ENCODE data around the gene FOXP1. TPM values are rescaled to one million over a fixed set of nuclear protein-coding genes. Genes with fewer than 3 reads are reported as not detected.

The FOXP1 gene
- total RNA-seq, 1 donor from 2014 or later = 113 TPM

- Mint-ChIP-seq H3K27me3 (no peaks in the 10 kb centered on the region), H3K4me1 (ENCODE audit: unreplicated experiment) (peaks cover 49% of the 10 kb centered on the region), H3K36me3 (peaks cover 19% of the 10 kb centered on the region), H3K27ac (no peak overlapping the region), H3K9me3 (no peaks in the 10 kb centered on the region), H3K4me3 (no peak overlapping the region)
- DNase-seq (ENCODE audit: extremely low spot score, unreplicated experiment) = no peak
- no peak for TF ChIP-seq CTCF (conservative IDR thresholded peaks at IDR 0.05)
These were observed 465.1 kb downstream of the FOXP1 start for GRCh38 chr3:71118436-71118835.

GRCh38 chr3:71117572-71118247 lies 465.8 kb downstream of the FOXP1 start:
- H3K4me3 Mint-ChIP-seq = no peak overlapping the region
- no peak overlapping the region for H3K27ac Mint-ChIP-seq
- H3K36me3 Mint-ChIP-seq = peaks cover 16% of the 10 kb centered on the region
- no peaks in the 10 kb centered on the region for H3K27me3 Mint-ChIP-seq
- DNase-seq (ENCODE audit: extremely low spot score, unreplicated experiment) = no peak
- TF ChIP-seq CTCF (conservative IDR thresholded peaks at IDR 0.05) = no peak
- H3K4me1 Mint-ChIP-seq (ENCODE audit: unreplicated experiment) = peaks cover 44% of the 10 kb centered on the region
- H3K9me3 Mint-ChIP-seq = no peaks in the 10 kb centered on the region

DNA sequence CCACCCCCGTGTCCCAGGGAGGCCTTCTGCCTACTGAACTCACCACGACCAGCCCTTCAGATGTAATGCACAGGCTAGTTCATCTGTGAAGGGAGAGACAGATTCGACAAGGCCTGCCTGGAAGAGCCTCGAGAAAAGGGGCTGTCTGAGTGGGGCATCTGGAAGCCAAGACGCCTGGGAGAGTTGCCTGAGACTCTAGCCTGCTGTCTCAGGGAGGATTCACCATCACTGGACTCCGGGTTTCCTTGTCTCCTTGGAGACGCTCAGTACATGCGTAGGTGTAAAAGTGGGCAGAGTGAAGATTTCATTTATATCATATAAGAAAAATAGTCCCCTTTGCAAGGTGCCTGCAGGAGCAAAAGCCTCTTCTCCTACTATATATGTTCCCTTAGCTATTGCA lies 468.9 kb downstream of the FOXP1 start:
- Mint-ChIP-seq H3K4me3 (no peak overlapping the region), H3K27me3 (no peaks in the 10 kb centered on the region), H3K4me1 (ENCODE audit: unreplicated experiment) (peaks cover 36% of the 10 kb centered on the region), H3K9me3 (no peaks in the 10 kb centered on the region), H3K27ac (no peak overlapping the region), H3K36me3 (peaks cover 22% of the 10 kb centered on the region)
- no peak for DNase-seq (ENCODE audit: extremely low spot score, unreplicated experiment)
- no peak for TF ChIP-seq CTCF (conservative IDR thresholded peaks at IDR 0.05)

GRCh38 chr3:71112576-71112975 lies 471.0 kb downstream of the FOXP1 start:
- Mint-ChIP-seq H3K4me1 (ENCODE audit: unreplicated experiment) (peaks cover 32% of the 10 kb centered on the region), H3K36me3 (peaks cover 29% of the 10 kb centered on the region), H3K27me3 (no peaks in the 10 kb centered on the region), H3K27ac (no peak overlapping the region), H3K4me3 (no peak overlapping the region), H3K9me3 (no peaks in the 10 kb centered on the region)
- no peak for DNase-seq (ENCODE audit: extremely low spot score, unreplicated experiment)
- no peak for TF ChIP-seq CTCF (conservative IDR thresholded peaks at IDR 0.05)

GRCh38 chr3:71111784-71112440 lies 471.6 kb downstream of the FOXP1 start:
- DNase-seq (ENCODE audit: extremely low spot score, unreplicated experiment) = no peak

More at GRCh38 chr3:71111784-71112440, 471.6 kb downstream of the FOXP1 start:
- H3K36me3 Mint-ChIP-seq = peaks cover 32% of the 10 kb centered on the region
- peaks cover 27% of the 10 kb centered on the region for H3K4me1 Mint-ChIP-seq (ENCODE audit: unreplicated experiment)
- no peak overlapping the region for H3K4me3 Mint-ChIP-seq
- no peak overlapping the region for H3K27ac Mint-ChIP-seq
- no peaks in the 10 kb centered on the region for H3K9me3 Mint-ChIP-seq
- no peak for TF ChIP-seq CTCF (conservative IDR thresholded peaks at IDR 0.05)
- no peaks in the 10 kb centered on the region for H3K27me3 Mint-ChIP-seq

All from type B pancreatic cell (in vitro differentiated cells).